MM.1S (cell line): ENCODE results near the gene RIPPLY3.

Experiments used
- DNase-seq: peaks from one replicate; pipeline ENCODE4 v3.0.0-alpha.2; 2015
- H2AFZ ChIP-seq: fragments of 300-600 bp; sonication (generic); 2 replicates; pipeline ENCODE4 v1.6.0; 2016; ENCODE audit warnings: antibody characterized with exemption, low read length
- H3F3A ChIP-seq: fragments of 300-600 bp; sonication (generic); 2 replicates; pipeline ENCODE4 v1.6.1; 2016; ENCODE audit warnings: mild to moderate bottlenecking, antibody characterized with exemption, low read length, moderate library complexity, mixed read lengths; ENCODE audit not compliant: insufficient read depth
- H3K27ac ChIP-seq: fragments of 300-600 bp; sonication (generic); 2 replicates; pipeline ENCODE4 v1.5.1; 2016; ENCODE audit warnings: mild to moderate bottlenecking, low read length
- H3K27me3 ChIP-seq: fragments of 300-600 bp; sonication (generic); replicated peaks from 2 replicates; pipeline ENCODE4 v1.6.0; 2016; ENCODE audit warnings: low read length; ENCODE audit not compliant: insufficient read depth
- H3K36me3 ChIP-seq: fragments of 300-600 bp; sonication (generic); replicated peaks from 2 replicates; pipeline ENCODE4 v1.6.1; 2016; ENCODE audit warnings: mild to moderate bottlenecking, low read length, mixed read lengths; ENCODE audit not compliant: insufficient read depth
- H3K4me1 ChIP-seq: fragments of 300-600 bp; sonication (generic); 2 replicates; pipeline ENCODE4 v1.6.1; 2016; ENCODE audit warnings: low read length, mixed read lengths
- H3K4me2 ChIP-seq: fragments of 300-600 bp; sonication (generic); 2 replicates; pipeline ENCODE4 v1.6.0; 2016; ENCODE audit warnings: low read depth, low read length
- H3K4me3 ChIP-seq: fragments of 300-600 bp; sonication (generic); 2 replicates; pipeline ENCODE4 v1.5.1; 2016; ENCODE audit warnings: low read length, mixed read lengths
- H3K79me2 ChIP-seq: fragments of 300-600 bp; sonication (generic); 2 replicates; pipeline ENCODE4 v1.6.1; 2016; ENCODE audit warnings: mixed run types, low read length, mixed read lengths
- H3K9ac ChIP-seq: fragments of 300-600 bp; sonication (generic); 2 replicates; pipeline ENCODE4 v1.6.1; 2016; ENCODE audit warnings: low read length, mixed read lengths
- H3K9me2 ChIP-seq: fragments of 300-600 bp; sonication (generic); replicated peaks from 2 replicates; pipeline ENCODE4 v1.6.1; 2016; ENCODE audit warnings: mild to moderate bottlenecking, low read length, mixed read lengths; ENCODE audit not compliant: insufficient read depth
- H3K9me3 ChIP-seq: fragments of 300-600 bp; sonication (generic); replicated peaks from 2 replicates; pipeline ENCODE4 v1.6.1; 2016; ENCODE audit warnings: mild to moderate bottlenecking, low read length, mixed read lengths; ENCODE audit not compliant: insufficient read depth
- H4K20me1 ChIP-seq: fragments of 300-600 bp; sonication (generic); 2 replicates; pipeline ENCODE4 v1.6.1; 2016; ENCODE audit warnings: mild to moderate bottlenecking, low read length, moderate library complexity, mixed read lengths; ENCODE audit not compliant: insufficient read depth
- EZH2 ChIP-seq: fragments of 300-600 bp; sonication (generic); optimal IDR thresholded peaks from 2 replicates; pipeline ENCODE3; 2017; ENCODE audit warnings: low read depth, mild to moderate bottlenecking, antibody characterized with exemption, low read length, mixed read lengths
- EZH2phosphoT487 ChIP-seq: fragments of 300-600 bp; sonication (generic); IDR thresholded peaks from 2 replicates; pipeline ENCODE4 v1.6.1; 2018; ENCODE audit warnings: antibody characterized with exemption, low read length
- TF ChIP-seq, protein P1 (sequence below): fragments of 300-600 bp; sonication (generic); IDR thresholded peaks from 2 replicates; pipeline ENCODE4 v1.5.1; 2016; ENCODE audit warnings: antibody characterized with exemption, low read length, mixed read lengths

Gene RIPPLY3

DNA sequence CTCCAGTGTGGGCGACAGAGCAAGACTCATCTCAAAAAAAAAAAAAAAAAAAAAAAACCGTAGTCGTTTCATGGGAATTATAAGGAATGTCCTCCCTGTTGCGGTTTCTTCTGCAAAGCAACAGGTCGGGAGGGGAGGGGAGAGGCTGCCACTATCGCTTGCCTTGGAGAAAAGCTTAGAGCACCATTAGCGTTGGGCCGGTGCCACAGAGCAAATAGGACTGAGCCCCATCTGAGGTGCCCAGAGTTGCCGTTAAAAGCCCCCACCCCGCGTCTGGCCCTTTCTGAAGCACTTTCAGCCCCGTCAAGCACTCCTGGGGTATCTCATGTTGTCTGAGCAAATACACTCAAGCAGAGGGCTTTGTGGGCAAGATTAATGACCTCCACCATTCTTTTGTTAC is 2.2 kb downstream of the RIPPLY3 start:
- TF ChIP-seq, protein P1, sequence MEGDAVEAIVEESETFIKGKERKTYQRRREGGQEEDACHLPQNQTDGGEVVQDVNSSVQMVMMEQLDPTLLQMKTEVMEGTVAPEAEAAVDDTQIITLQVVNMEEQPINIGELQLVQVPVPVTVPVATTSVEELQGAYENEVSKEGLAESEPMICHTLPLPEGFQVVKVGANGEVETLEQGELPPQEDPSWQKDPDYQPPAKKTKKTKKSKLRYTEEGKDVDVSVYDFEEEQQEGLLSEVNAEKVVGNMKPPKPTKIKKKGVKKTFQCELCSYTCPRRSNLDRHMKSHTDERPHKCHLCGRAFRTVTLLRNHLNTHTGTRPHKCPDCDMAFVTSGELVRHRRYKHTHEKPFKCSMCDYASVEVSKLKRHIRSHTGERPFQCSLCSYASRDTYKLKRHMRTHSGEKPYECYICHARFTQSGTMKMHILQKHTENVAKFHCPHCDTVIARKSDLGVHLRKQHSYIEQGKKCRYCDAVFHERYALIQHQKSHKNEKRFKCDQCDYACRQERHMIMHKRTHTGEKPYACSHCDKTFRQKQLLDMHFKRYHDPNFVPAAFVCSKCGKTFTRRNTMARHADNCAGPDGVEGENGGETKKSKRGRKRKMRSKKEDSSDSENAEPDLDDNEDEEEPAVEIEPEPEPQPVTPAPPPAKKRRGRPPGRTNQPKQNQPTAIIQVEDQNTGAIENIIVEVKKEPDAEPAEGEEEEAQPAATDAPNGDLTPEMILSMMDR = no peak
- TF ChIP-seq EZH2phosphoT487 = no peak
- TF ChIP-seq EZH2 = no peak
- H3K9ac ChIP-seq = no peak overlapping the region

DNA sequence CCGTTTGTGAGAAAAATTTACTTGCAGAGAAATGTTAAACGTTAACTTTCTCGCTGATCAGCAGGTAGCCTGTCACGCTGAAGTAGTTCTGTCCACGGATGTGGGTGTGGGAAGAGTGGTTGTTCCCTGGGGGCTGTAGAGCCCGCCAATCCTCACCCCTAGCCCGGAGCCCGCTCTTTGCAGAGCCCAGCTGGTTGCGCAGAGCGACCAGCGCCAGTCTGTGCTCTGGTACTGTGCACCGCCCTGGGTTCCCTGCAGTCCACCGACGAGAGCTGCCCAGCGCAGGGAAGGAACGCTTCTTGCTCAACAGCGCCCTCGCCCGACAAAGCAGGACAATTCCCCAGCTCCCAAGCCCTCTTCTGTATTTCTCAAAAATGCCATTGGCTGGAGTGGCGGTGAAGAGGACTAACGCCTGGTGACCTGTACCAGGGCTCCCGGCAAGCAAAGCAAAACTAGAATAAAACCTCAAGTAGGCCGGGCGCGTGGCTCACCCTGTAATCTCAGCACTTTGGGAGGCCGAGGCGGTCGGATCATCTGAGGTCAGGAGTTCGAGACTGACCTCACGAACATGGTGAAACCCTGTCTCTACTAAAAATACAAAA is 3.3 kb downstream of the RIPPLY3 start:
- Histone ChIP-seq H3K27ac (peak overlapping the region; percentile 43; the same call in 1 of the 2 replicates), H3K4me1 (no peaks in the 10 kb centered on the region), H3K27me3 (no peaks in the 10 kb centered on the region), H3K4me3 (peak overlapping the region; percentile 69), H3F3A (peaks cover 6% of the 10 kb centered on the region; the same call in 1 of the 2 replicates), H3K36me3 (no peaks in the 10 kb centered on the region), H3K4me2 (peak overlapping the region; percentile 79), H3K79me2 (no peaks in the 10 kb centered on the region), H3K9me3 (no peaks in the 10 kb centered on the region), H2AFZ (peak overlapping the region; percentile 77), H3K9me2 (no peaks in the 10 kb centered on the region), H4K20me1 (no peaks in the 10 kb centered on the region), H3K9ac (peak overlapping the region; percentile 53; the same call in 1 of the 2 replicates)
- TF ChIP-seq EZH2phosphoT487 = no peak
- TF ChIP-seq, protein P1 = peak; percentile 98
- DNase-seq = peak; percentile 98

More for the DNA sequence above, 2.2 kb downstream of the RIPPLY3 start:
- no peak overlapping the region for H3K4me3 ChIP-seq
- no peak overlapping the region for H3K27ac ChIP-seq
- no peak overlapping the region for H2AFZ ChIP-seq
- no peak for DNase-seq
- H4K20me1 ChIP-seq = no peaks in the 10 kb centered on the region
- H3F3A ChIP-seq = peaks cover 6% of the 10 kb centered on the region; the same call in 1 of the 2 replicates
- H3K4me1 ChIP-seq = no peaks in the 10 kb centered on the region
- H3K9me3 ChIP-seq = no peaks in the 10 kb centered on the region
- no peaks in the 10 kb centered on the region for H3K79me2 ChIP-seq
- no peaks in the 10 kb centered on the region for H3K9me2 ChIP-seq
- no peaks in the 10 kb centered on the region for H3K27me3 ChIP-seq
- no peaks in the 10 kb centered on the region for H3K36me3 ChIP-seq
- H3K4me2 ChIP-seq = no peak overlapping the region

DNA sequence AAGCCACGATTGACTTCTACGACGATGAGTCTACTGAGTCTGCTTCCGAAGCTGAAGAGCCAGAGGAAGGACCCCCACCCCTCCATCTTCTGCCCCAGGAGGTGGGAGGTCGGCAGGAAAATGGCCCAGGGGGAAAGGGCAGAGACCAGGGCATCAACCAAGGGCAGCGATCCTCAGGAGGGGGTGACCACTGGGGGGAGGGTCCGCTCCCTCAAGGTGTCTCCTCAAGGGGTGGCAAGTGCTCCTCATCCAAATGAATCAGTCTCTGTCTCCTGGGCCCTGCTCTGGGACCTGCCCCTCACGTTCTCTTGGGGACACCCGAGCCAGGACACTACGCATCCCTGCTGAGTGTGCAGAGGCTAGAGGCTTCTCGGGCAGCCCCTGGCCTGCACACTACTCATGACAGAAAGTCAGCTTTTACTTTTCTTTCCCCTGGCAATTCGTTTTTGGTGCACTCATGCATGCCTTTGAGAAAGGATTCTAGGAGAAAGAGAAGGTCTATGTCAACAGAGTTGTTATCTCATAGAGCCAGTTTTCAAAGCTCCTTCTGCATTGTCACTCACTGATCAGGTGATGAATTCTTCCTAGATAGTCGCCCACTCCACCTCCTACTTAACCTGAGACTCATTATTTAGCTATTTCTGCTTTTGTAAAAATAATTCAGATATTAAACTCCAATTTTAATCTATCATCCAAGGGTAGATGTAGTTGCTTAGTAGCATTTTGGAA is 11.6 kb downstream of the RIPPLY3 start:
- Histone ChIP-seq H3K79me2 (no peaks in the 10 kb centered on the region), H3K9me3 (no peaks in the 10 kb centered on the region), H3F3A (no peaks in the 10 kb centered on the region), H3K36me3 (no peaks in the 10 kb centered on the region), H3K4me2 (no peak overlapping the region), H2AFZ (no peak overlapping the region), H3K27ac (no peak overlapping the region), H3K27me3 (no peaks in the 10 kb centered on the region), H4K20me1 (no peaks in the 10 kb centered on the region), H3K9me2 (no peaks in the 10 kb centered on the region), H3K4me3 (no peak overlapping the region), H3K9ac (no peak overlapping the region), H3K4me1 (no peaks in the 10 kb centered on the region)
- TF ChIP-seq EZH2phosphoT487 = no peak
- TF ChIP-seq EZH2 = no peak
- TF ChIP-seq, protein P1 = no peak
- DNase-seq = no peak
